ENCODE results near the gene SETD4.

DNA sequence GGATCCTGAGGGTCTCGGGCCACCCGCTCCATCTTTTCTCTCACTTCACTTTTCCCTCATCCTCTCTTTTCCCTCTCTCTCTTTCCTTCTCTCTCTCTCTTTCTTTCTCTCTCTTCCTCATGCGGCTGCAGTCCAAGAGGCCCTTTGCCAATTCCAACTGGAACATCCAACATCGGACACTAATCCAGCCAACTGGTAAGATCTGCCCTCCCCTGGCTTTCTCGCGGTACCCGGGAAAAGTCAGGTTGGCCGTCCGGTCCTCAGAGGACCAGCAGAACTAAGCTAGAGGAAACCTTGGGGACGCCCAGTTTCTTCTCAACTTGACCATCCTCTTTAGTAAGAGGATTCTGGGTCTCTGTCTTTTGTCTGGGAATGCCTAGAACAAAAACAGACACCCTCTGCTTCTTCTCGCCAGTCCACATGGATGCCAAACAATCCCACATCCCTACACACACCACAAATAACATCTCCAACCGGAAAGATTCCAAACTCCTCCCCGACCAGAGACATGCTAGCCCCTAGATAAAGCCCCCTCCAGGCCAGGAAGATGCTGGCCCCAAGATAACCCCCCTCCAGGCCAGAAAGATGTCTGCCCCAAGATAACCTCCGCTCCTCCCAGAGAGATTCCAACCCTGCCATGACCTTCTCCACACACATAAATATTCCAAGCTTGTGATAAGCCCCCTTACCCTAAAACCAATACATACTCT lies 3.2 kb upstream of the SETD4 start:
- TF ChIP-seq CTCF (CRISPR knock-in tag; IDR thresholded peaks at IDR 0.05) (no peak), POLR2A (IDR thresholded peaks at IDR 0.05; ENCODE audit: insufficient read depth in 1 of 2, low read depth in 2 of 2, low read length in 2 of 2) (no peak), RAD21 (CRISPR knock-in tag; IDR thresholded peaks at IDR 0.05) (no peak), NFRKB (IDR thresholded peaks at IDR 0.05) (no peak), CENPBD1 (CRISPR knock-in tag; IDR thresholded peaks at IDR 0.05; ENCODE audit: borderline replicate concordance, low read depth) (no peak), ZNF274 (CRISPR knock-in tag; IDR thresholded peaks at IDR 0.05) (no peak), ATF3 (CRISPR knock-in tag; IDR thresholded peaks at IDR 0.05) (no peak), CCDC6 (CRISPR knock-in tag; IDR thresholded peaks at IDR 0.05) (no peak), CBX5 (CRISPR knock-in tag; IDR thresholded peaks at IDR 0.05; ENCODE audit: borderline replicate concordance) (no peak), ISX (CRISPR knock-in tag; conservative IDR thresholded peaks at IDR 0.05) (no peak)
- TF ChIP-seq, protein P1, sequence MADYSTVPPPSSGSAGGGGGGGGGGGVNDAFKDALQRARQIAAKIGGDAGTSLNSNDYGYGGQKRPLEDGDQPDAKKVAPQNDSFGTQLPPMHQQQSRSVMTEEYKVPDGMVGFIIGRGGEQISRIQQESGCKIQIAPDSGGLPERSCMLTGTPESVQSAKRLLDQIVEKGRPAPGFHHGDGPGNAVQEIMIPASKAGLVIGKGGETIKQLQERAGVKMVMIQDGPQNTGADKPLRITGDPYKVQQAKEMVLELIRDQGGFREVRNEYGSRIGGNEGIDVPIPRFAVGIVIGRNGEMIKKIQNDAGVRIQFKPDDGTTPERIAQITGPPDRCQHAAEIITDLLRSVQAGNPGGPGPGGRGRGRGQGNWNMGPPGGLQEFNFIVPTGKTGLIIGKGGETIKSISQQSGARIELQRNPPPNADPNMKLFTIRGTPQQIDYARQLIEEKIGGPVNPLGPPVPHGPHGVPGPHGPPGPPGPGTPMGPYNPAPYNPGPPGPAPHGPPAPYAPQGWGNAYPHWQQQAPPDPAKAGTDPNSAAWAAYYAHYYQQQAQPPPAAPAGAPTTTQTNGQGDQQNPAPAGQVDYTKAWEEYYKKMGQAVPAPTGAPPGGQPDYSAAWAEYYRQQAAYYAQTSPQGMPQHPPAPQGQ (CRISPR knock-in tag; IDR thresholded peaks at IDR 0.05; ENCODE audit: borderline replicate concordance) = no peak

Data from HepG2 (cell line).